ENCODE measurements around the gene RNF167. TPM values are rescaled to one million over a fixed set of nuclear protein-coding genes. Genes with fewer than 3 reads are reported as not detected.

The RNF167 gene
- total and polyA plus RNA-seq, 2 donors (not counting 3 experiments of a cell fraction or from before 2014, with no cell fraction given) = 60.2 to 87.6 TPM

GRCh38 chr17:4942760-4943508 is 2.9 kb downstream of the RNF167 start:
- H3K9me3 ChIP-seq (replicated peaks; ENCODE audit: control insufficient read depth, insufficient read depth, low read length) = no peaks in the 10 kb centered on the region
- H3K79me2 ChIP-seq (ENCODE audit: control insufficient read depth, insufficient read depth, low read length) = peaks cover 89% of the 10 kb centered on the region
- no peaks in the 10 kb centered on the region for H3K27me3 ChIP-seq (ENCODE audit: control insufficient read depth in 2 of 2, insufficient read depth in 2 of 2, low read length in 2 of 2)
- DNase-seq (ENCODE audit: low read depth, low spot score) (no peak), FAIRE-seq (no peak)
- intact Hi-C loops (cut with micrococcal nuclease) = no loop called here
- H3K4me1 ChIP-seq (ENCODE audit: control insufficient read depth, extremely low read depth, insufficient read depth, low read length) = peaks cover 37% of the 10 kb centered on the region
- no peaks in the 10 kb centered on the region for H4K20me1 ChIP-seq (replicated peaks; ENCODE audit: control insufficient read depth, extremely low read depth, insufficient read depth, low read length)
- no peak overlapping the region for H3K9ac ChIP-seq (replicated peaks; ENCODE audit: extremely low read depth, insufficient read depth, low read length)
- BruUV-seq (replicated peaks) = no TSS peak
- TF ChIP-seq FOS (IDR thresholded peaks at IDR 0.05; ENCODE audit: borderline replicate concordance, insufficient read depth, low read length) = no peak
- no peak for TF ChIP-seq GATA2 (IDR thresholded peaks at IDR 0.05; ENCODE audit: insufficient read depth, insufficient read length, low read depth, low read length)
- TF ChIP-seq, protein P1, sequence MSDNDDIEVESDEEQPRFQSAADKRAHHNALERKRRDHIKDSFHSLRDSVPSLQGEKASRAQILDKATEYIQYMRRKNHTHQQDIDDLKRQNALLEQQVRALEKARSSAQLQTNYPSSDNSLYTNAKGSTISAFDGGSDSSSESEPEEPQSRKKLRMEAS (IDR thresholded peaks at IDR 0.05; ENCODE audit: insufficient read depth, insufficient read length) = no peak
- no peak for TF ChIP-seq MYC (IDR thresholded peaks at IDR 0.05; ENCODE audit: low read depth, low read length)
- TF ChIP-seq POLR2A (IDR thresholded peaks at IDR 0.05; ENCODE audit: low read depth, low read length) = peak; percentile 64
- TF ChIP-seq EZH2 (IDR thresholded peaks at IDR 0.05; ENCODE audit: borderline replicate concordance, low read depth, low read length, severe bottlenecking) = no peak
- TF ChIP-seq JUN (IDR thresholded peaks at IDR 0.05; ENCODE audit: borderline replicate concordance, insufficient read depth, insufficient read length, low read depth) = no peak
- TF ChIP-seq POLR2AphosphoS5 (IDR thresholded peaks at IDR 0.05; ENCODE audit: insufficient read depth, low read depth, low read length) = peak; percentile 62
- TF ChIP-seq CTCF (IDR thresholded peaks at IDR 0.05; ENCODE audit: extremely low read depth in 1 of 2, insufficient read depth in 1 of 2, low read depth in 1 of 2, low read length in 2 of 2) = no peak
- ChIA-PET CTCF (no interaction called here), POLR2A (no interaction called here)
- no peaks in the 10 kb centered on the region for H3K9me1 ChIP-seq (replicated peaks; ENCODE audit: control insufficient read depth, extremely low read depth, insufficient read depth, low read length)
- no peak overlapping the region for H3K4me2 ChIP-seq (ENCODE audit: insufficient read depth, low read length)
- no peak overlapping the region for H2AFZ ChIP-seq (ENCODE audit: low read depth, low read length)
- no peak overlapping the region for H3K4me3 ChIP-seq (replicated peaks in 1 of 3; ENCODE audit: insufficient read depth in 1 of 3, low read depth in 1 of 3, low read length in 3 of 3)
- H3K27ac ChIP-seq (ENCODE audit: insufficient read depth, low read depth, low read length) = no peak overlapping the region
- dilution Hi-C loops (cut with MboI; ENCODE audit: extremely low pct_ligation_motif_present, low sequenced_read_pairs) = no loop called here
- peaks cover 15 to 32% of the 10 kb centered on the region in 2 experiments for H3K36me3 ChIP-seq (ENCODE audit: control insufficient read depth in 2 of 2, extremely low read depth in 1 of 2, insufficient read depth in 2 of 2, low read length in 2 of 2)

Data from endothelial cell of umbilical vein (primary cell).